IMR-90 (cell line): Measurements from ENCODE around the gene CEACAM6. TPM values are rescaled to one million over a fixed set of nuclear protein-coding genes. Genes with fewer than 3 reads are reported as not detected.

Source experiments
- ATAC-seq: fragments of 200-7000 bp; cut with Tn5 transposase; 2 replicates; pipeline ENCODE4 v1.9.1; 2020; ENCODE audit warnings: low read depth, mild to moderate bottlenecking, moderate library complexity
- BruUV-seq: library from RNA; stranded (reverse); fragments of 400-500 nt; replicated peaks from 2 replicates; lab custom pipeline; 2021; lab: Mats Ljungman, UMichigan
- CTCF ChIA-PET: fragments of 300-600 bp; formaldehyde crosslinking; extraction: SDS; loops from one replicate; lab custom pipeline; 2021; ENCODE audit warnings: antibody characterized with exemption; lab: Yijun Ruan, JAX
- POLR2A ChIA-PET: fragments of 300-600 bp; sonication (Branson Sonifier 250); formaldehyde crosslinking; loops from one replicate; lab custom pipeline; 2022; ENCODE audit warnings: antibody characterized with exemption; ENCODE audit not compliant: unreplicated experiment; lab: Charles Lee
- DNase-seq: peaks from one replicate; pipeline ENCODE4 v3.0.0; 2013
- H2AFZ ChIP-seq: replicated peaks from 2 replicates; pipeline ENCODE3; 2013; ENCODE audit warnings: low read length, mild to moderate bottlenecking; ENCODE audit not compliant: poor library complexity
- H2AK5ac ChIP-seq: 2 replicates; pipeline ENCODE4 v1.6.1; 2013; ENCODE audit warnings: low read depth, low read length, inconsistent platforms
- H2AK9ac ChIP-seq: replicated peaks from 2 replicates; pipeline ENCODE3; 2013; ENCODE audit warnings: mild to moderate bottlenecking, low read depth, low read length, moderate library complexity; ENCODE audit not compliant: poor library complexity
- H2BK120ac ChIP-seq: 2 replicates; pipeline ENCODE4 v1.6.1; 2013; ENCODE audit warnings: low read depth, low read length, inconsistent platforms
- H2BK15ac ChIP-seq: 3 replicates; pipeline ENCODE4 v1.6.1; 2013; ENCODE audit warnings: low read depth, low read length, inconsistent platforms
- H2BK20ac ChIP-seq: 2 replicates; pipeline ENCODE4 v1.6.1; 2013; ENCODE audit warnings: low read depth, mild to moderate bottlenecking, inconsistent platforms, low read length, moderate library complexity
- H2BK5ac ChIP-seq: 2 replicates; pipeline ENCODE4 v1.6.1; 2013; ENCODE audit warnings: mild to moderate bottlenecking, low read depth, low read length, inconsistent platforms; ENCODE audit not compliant: poor library complexity, severe bottlenecking
- H3K14ac ChIP-seq: replicated peaks from 2 replicates; pipeline ENCODE4 v1.6.1; 2013; ENCODE audit warnings: low read depth, low read length, inconsistent platforms
- H3K18ac ChIP-seq: 2 replicates; pipeline ENCODE4 v1.6.1; 2013; ENCODE audit warnings: low read depth, low read length, control low read depth
- H3K23ac ChIP-seq: 2 replicates; pipeline ENCODE4 v1.6.1; 2013; ENCODE audit warnings: low read depth, low read length, inconsistent platforms
- H3K27ac ChIP-seq: 2 replicates; pipeline ENCODE4 v1.5.1; 2013; ENCODE audit warnings: mild to moderate bottlenecking, control low read depth, low read length; ENCODE audit not compliant: insufficient read depth
- H3K27me3 ChIP-seq: 2 replicates; pipeline ENCODE4 v1.6.1; 2013; ENCODE audit warnings: low read length; ENCODE audit not compliant: control insufficient read depth, insufficient read depth
- H3K36me3 ChIP-seq: 2 replicates; pipeline ENCODE4 v1.6.1; 2013; ENCODE audit warnings: low read length, mixed read lengths; ENCODE audit not compliant: control insufficient read depth, insufficient read depth
- H3K4ac ChIP-seq: 2 replicates; pipeline ENCODE4 v1.6.1; 2013; ENCODE audit warnings: low read depth, low read length, inconsistent platforms
- H3K4me1 ChIP-seq: 2 replicates; pipeline ENCODE4 v1.6.1; 2013; ENCODE audit warnings: low read length, mixed read lengths; ENCODE audit not compliant: control insufficient read depth, insufficient read depth
- H3K4me2 ChIP-seq: 2 replicates; pipeline ENCODE4 v1.6.1; 2013; ENCODE audit warnings: low read depth, mild to moderate bottlenecking, control low read depth, low read length, moderate library complexity
- H3K4me3 ChIP-seq: 2 replicates; pipeline ENCODE4 v1.5.1; 2013; ENCODE audit warnings: low read depth, mild to moderate bottlenecking, control low read depth, low read length, moderate library complexity; ENCODE audit not compliant: insufficient read depth
- H3K56ac ChIP-seq: 2 replicates; pipeline ENCODE4 v1.6.1; 2013; ENCODE audit warnings: low read length, inconsistent platforms; ENCODE audit not compliant: insufficient read depth; ENCODE audit errors: extremely low read depth
- H3K79me1 ChIP-seq, 2 experiments: 2 replicates each; pipeline ENCODE4 v1.6.1; 2013; ENCODE audit warnings: low read length in 2 of 2, inconsistent platforms in 1 of 2, low read depth in 1 of 2
- H3K9ac ChIP-seq: 2 replicates; pipeline ENCODE4 v1.6.1; 2013; ENCODE audit warnings: low read depth, low read length, control low read depth
- H3K9me1 ChIP-seq: 2 replicates; pipeline ENCODE4 v1.6.1; 2013; ENCODE audit warnings: low read length, inconsistent platforms; ENCODE audit not compliant: insufficient read depth
- H3K9me3 ChIP-seq: 2 replicates; pipeline ENCODE4 v1.6.1; 2013; ENCODE audit warnings: low read length; ENCODE audit not compliant: control insufficient read depth, insufficient read depth
- H4K20me1 ChIP-seq: 2 replicates; pipeline ENCODE4 v1.6.1; 2013; ENCODE audit warnings: low read length, inconsistent platforms; ENCODE audit not compliant: insufficient read depth
- H4K5ac ChIP-seq: 2 replicates; pipeline ENCODE4 v1.6.1; 2013; ENCODE audit warnings: mild to moderate bottlenecking, low read depth, low read length, control low read depth
- H4K8ac ChIP-seq, 2 experiments: 2 replicates each; pipeline ENCODE4 v1.6.1; 2013; ENCODE audit warnings: low read depth in 2 of 2, low read length in 2 of 2, control low read depth in 1 of 2, inconsistent platforms in 1 of 2
- H4K91ac ChIP-seq: 2 replicates; pipeline ENCODE4 v1.6.1; 2013; ENCODE audit warnings: low read depth, low read length, inconsistent platforms; ENCODE audit not compliant: insufficient read depth
- BHLHE40 ChIP-seq: fragments of 150-350 bp; IDR thresholded peaks from 2 replicates; pipeline ENCODE4 v1.6.1; 2016; ENCODE audit warnings: mild to moderate bottlenecking, low read depth, low read length
- CEBPB ChIP-seq: IDR thresholded peaks from 2 replicates; pipeline ENCODE4 v1.6.1; 2012; ENCODE audit warnings: low read depth, low read length, improper control_type of control experiment
- CHD1 ChIP-seq: IDR thresholded peaks from 2 replicates; pipeline ENCODE4 v1.6.1; 2012; ENCODE audit warnings: low read depth, low read length, improper control_type of control experiment
- FOS ChIP-seq: fragments of 150-350 bp; IDR thresholded peaks from 2 replicates; pipeline ENCODE4 v1.6.1; 2016; ENCODE audit warnings: low read depth, low read length
- MAZ ChIP-seq: IDR thresholded peaks from 2 replicates; pipeline ENCODE4 v1.6.1; 2012; ENCODE audit warnings: low read depth, mild to moderate bottlenecking, low read length, improper control_type of control experiment, moderate library complexity, borderline replicate concordance
- MXI1 ChIP-seq: IDR thresholded peaks from 2 replicates; pipeline ENCODE4 v1.6.1; 2012; ENCODE audit warnings: low read depth, mild to moderate bottlenecking, low read length, moderate library complexity, borderline replicate concordance
- NFE2L2 ChIP-seq: fragments of 150-350 bp; IDR thresholded peaks from 2 replicates; pipeline ENCODE4 v1.6.1; 2016; ENCODE audit warnings: low read depth, mild to moderate bottlenecking, low read length
- POLR2A ChIP-seq: IDR thresholded peaks from 2 replicates; pipeline ENCODE4 v1.6.1; 2012; ENCODE audit warnings: mild to moderate bottlenecking, low read depth, low read length
- RAD21 ChIP-seq: IDR thresholded peaks from 2 replicates; pipeline ENCODE4 v1.6.1; 2012; ENCODE audit warnings: low read length, improper control_type of control experiment
- RCOR1 ChIP-seq: IDR thresholded peaks from 2 replicates; pipeline ENCODE4 v1.6.1; 2012; ENCODE audit warnings: mild to moderate bottlenecking, low read length, improper control_type of control experiment; ENCODE audit not compliant: insufficient replicate concordance
- RFX5 ChIP-seq: IDR thresholded peaks from 2 replicates; pipeline ENCODE4 v1.8.0; 2012; ENCODE audit warnings: low read depth, mild to moderate bottlenecking, low read length, moderate library complexity
- SMC3 ChIP-seq: fragments of 150-350 bp; IDR thresholded peaks from 2 replicates; pipeline ENCODE4 v1.6.1; 2016; ENCODE audit warnings: low read depth, mild to moderate bottlenecking, antibody characterized with exemption, low read length, moderate library complexity
- WGBS, 2 experiments: methylation state at CpG; one replicate each; pipeline versions ENCODE4 v1.1.5 to v1.1.7; 2013; ENCODE audit warnings: missing lambda C conversion rate in 2 of 2; ENCODE audit not compliant: insufficient read length in 1 of 2; ENCODE audit errors: extremely low coverage in 2 of 2; 5-methylcytosine and 5-hydroxymethylcytosine counted together
- dilution Hi-C: fragments of 300-500 bp; cut with HindIII; formaldehyde crosslinking; loops from one replicate; pipeline ENCODE4 v1.14.3; 2018; ENCODE audit warnings: low sequenced_read_pairs; ENCODE audit not compliant: unreplicated experiment
- in situ Hi-C: fragments of 300-500 bp; cut with MboI; formaldehyde crosslinking; loops from 3 replicates; pipeline ENCODE4 v1.14.3; 2019; ENCODE audit warnings: low sequenced_read_pairs, inconsistent platforms, mixed read lengths
- intact Hi-C: fragments of 100-400 bp; cut with micrococcal nuclease; formaldehyde crosslinking; loops from 2 replicates; pipeline ENCODE4 v1.10.0; 2022
- polyA plus RNA-seq, 3 experiments: library from polyadenylated mRNA; depleted of rRNA; stranded (reverse); fragments of >200 nt; gene quantifications; 2 replicates each; pipeline ENCODE4 v1.2.3, GENCODE V29; 2012; ENCODE audit warnings: low replicate concordance in 1 of 3
- total RNA-seq: library from RNA; depleted of rRNA; stranded (reverse); fragments of >200 nt; gene quantifications from 2 replicates; pipeline ENCODE4 v1.2.3, GENCODE V29; 2012
- TF ChIP-seq, protein P1 (sequence below): fragments of 150-350 bp; IDR thresholded peaks from 2 replicates; pipeline ENCODE4 v1.6.1; 2016; ENCODE audit warnings: low read depth, mild to moderate bottlenecking, low read length, moderate library complexity, borderline replicate concordance
- TF ChIP-seq, protein P2 (sequence below): fragments of 150-350 bp; IDR thresholded peaks from 2 replicates; pipeline ENCODE4 v1.6.1; 2017; ENCODE audit warnings: mild to moderate bottlenecking, antibody characterized with exemption, low read length, low read depth
- TF ChIP-seq, protein P3 (sequence below): conservative IDR thresholded peaks from 2 replicates; pipeline ENCODE4 v1.5.1; 2012; ENCODE audit warnings: mild to moderate bottlenecking, low read depth, low read length, improper control_type of control experiment

The CEACAM6 gene
- total and polyA plus RNA-seq, 2 of the 4 experiments (the other 2 are of a cell fraction), result not detected

DNA sequence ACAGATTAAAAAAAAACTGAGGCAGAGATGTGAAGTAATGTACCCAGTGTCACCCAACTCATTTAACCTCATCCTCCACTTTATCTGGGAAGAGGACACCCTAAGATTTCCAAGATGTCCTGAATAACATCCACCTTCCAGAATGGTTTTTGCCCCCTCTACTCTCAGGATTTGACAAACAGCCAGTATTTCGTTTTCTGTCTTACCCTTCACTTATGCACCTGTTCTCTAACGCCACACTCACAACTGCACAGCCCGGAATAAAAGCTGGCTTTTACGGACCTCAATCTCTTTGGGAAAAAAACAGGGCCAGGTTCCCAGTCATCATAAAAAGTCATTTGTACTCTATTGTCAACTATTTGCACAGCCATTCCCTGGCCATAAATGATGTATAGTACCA, 21.2 kb upstream of the CEACAM6 start:
- Histone ChIP-seq H2BK5ac (no peak overlapping the region), H3K79me1 (no peaks in the 10 kb centered on the region), H3K14ac (no peak overlapping the region), H2AFZ (no peak overlapping the region), H3K9ac (no peak overlapping the region), H3K9me3 (no peaks in the 10 kb centered on the region), H2BK120ac (no peak overlapping the region), H2BK20ac (no peak overlapping the region), H3K4me2 (no peak overlapping the region), H4K8ac (no peak overlapping the region), H3K4ac (no peak overlapping the region), H4K91ac (no peak overlapping the region), H3K36me3 (no peaks in the 10 kb centered on the region), H2BK15ac (no peak overlapping the region), H3K27ac (no peak overlapping the region), H2AK9ac (no peak overlapping the region), H3K9me1 (no peaks in the 10 kb centered on the region), H3K23ac (no peak overlapping the region), H3K4me1 (no peaks in the 10 kb centered on the region), H3K56ac (no peak overlapping the region), H3K18ac (no peak overlapping the region), H4K5ac (no peak overlapping the region), H3K4me3 (no peak overlapping the region), H4K20me1 (no peaks in the 10 kb centered on the region), H2AK5ac (no peak overlapping the region), H3K27me3 (peaks cover 2% of the 10 kb centered on the region)
- ChIA-PET CTCF (no interaction called here), POLR2A (no interaction called here)
- in situ Hi-C loops, result no loop called here
- DNase-seq (no peak), ATAC-seq (no peak)
- intact Hi-C loops, result no loop called here
- BruUV-seq, result no TSS peak
- dilution Hi-C loops, result no loop called here
- WGBS, 2 experiments, result no CpG with 5 or more reads among the region's 4 CpGs
- TF ChIP-seq, protein P1, sequence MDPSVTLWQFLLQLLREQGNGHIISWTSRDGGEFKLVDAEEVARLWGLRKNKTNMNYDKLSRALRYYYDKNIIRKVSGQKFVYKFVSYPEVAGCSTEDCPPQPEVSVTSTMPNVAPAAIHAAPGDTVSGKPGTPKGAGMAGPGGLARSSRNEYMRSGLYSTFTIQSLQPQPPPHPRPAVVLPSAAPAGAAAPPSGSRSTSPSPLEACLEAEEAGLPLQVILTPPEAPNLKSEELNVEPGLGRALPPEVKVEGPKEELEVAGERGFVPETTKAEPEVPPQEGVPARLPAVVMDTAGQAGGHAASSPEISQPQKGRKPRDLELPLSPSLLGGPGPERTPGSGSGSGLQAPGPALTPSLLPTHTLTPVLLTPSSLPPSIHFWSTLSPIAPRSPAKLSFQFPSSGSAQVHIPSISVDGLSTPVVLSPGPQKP, result no peak
- TF ChIP-seq RAD21, result no peak
- no peak for TF ChIP-seq CHD1
- no peak for TF ChIP-seq MAZ
- no peak for TF ChIP-seq RFX5
- no peak for TF ChIP-seq SMC3
- TF ChIP-seq BHLHE40, result no peak
- no peak for TF ChIP-seq POLR2A
- TF ChIP-seq, protein P2, sequence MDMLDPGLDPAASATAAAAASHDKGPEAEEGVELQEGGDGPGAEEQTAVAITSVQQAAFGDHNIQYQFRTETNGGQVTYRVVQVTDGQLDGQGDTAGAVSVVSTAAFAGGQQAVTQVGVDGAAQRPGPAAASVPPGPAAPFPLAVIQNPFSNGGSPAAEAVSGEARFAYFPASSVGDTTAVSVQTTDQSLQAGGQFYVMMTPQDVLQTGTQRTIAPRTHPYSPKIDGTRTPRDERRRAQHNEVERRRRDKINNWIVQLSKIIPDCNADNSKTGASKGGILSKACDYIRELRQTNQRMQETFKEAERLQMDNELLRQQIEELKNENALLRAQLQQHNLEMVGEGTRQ, result no peak
- no peak for TF ChIP-seq RCOR1
- no peak for TF ChIP-seq MXI1
- TF ChIP-seq CEBPB, result no peak
- TF ChIP-seq, protein P3, sequence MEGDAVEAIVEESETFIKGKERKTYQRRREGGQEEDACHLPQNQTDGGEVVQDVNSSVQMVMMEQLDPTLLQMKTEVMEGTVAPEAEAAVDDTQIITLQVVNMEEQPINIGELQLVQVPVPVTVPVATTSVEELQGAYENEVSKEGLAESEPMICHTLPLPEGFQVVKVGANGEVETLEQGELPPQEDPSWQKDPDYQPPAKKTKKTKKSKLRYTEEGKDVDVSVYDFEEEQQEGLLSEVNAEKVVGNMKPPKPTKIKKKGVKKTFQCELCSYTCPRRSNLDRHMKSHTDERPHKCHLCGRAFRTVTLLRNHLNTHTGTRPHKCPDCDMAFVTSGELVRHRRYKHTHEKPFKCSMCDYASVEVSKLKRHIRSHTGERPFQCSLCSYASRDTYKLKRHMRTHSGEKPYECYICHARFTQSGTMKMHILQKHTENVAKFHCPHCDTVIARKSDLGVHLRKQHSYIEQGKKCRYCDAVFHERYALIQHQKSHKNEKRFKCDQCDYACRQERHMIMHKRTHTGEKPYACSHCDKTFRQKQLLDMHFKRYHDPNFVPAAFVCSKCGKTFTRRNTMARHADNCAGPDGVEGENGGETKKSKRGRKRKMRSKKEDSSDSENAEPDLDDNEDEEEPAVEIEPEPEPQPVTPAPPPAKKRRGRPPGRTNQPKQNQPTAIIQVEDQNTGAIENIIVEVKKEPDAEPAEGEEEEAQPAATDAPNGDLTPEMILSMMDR, result no peak
- TF ChIP-seq FOS, result no peak
- no peak for TF ChIP-seq NFE2L2
